Uterus (tissue), 4 donors: ENCODE data around the gene GPR152. TPM values are rescaled to one million over a fixed set of nuclear protein-coding genes. Genes with fewer than 3 reads are reported as not detected.
"Not testable (repeated sequence)": the region's sequence is repeated elsewhere in the genome, so short reads cannot be mapped to it uniquely, and the experiment has no call there.

Experiments used
- DNase-seq, 2 donors: peaks; one replicate each; pipeline ENCODE4 v3.0.0-alpha.2; 2019 to 2020
- H3K27ac ChIP-seq, 2 donors: fragments of 200-600 bp; sonication (generic); 1 replicate in 1 of 2; 2 replicates in 1 of 2; pipeline ENCODE4 v1.5.1; 2016 to 2018
- H3K27me3 ChIP-seq, 2 donors: fragments of 200-600 bp; sonication (generic); one replicate each; pipeline ENCODE4 v1.5.1; 2018 to 2019; ENCODE audit warnings: control low read depth in 1 of 2
- H3K36me3 ChIP-seq, 2 donors: fragments of 200-600 bp; sonication (generic); one replicate each; pipeline ENCODE4 v1.5.1; 2019; ENCODE audit warnings: control low read depth in 1 of 2
- H3K4me1 ChIP-seq, 2 donors: fragments of 200-600 bp; sonication (generic); one replicate each; pipeline ENCODE4 v1.5.1; 2018 to 2019; ENCODE audit warnings: control low read depth in 1 of 2
- H3K4me3 ChIP-seq, 2 donors: fragments of 200-600 bp; sonication (generic); 1 replicate in 1 of 2; 2 replicates in 1 of 2; pipeline ENCODE4 v1.5.1; 2018 to 2019; ENCODE audit warnings: mild to moderate bottlenecking in 1 of 2
- H3K9me3 ChIP-seq, 2 donors: fragments of 200-600 bp; sonication (generic); one replicate each; pipeline ENCODE4 v1.5.1; 2019; ENCODE audit warnings: control low read depth in 1 of 2
- CTCF ChIP-seq, 4 experiments: fragments of 200-600 bp in 2 of 4; fragments of 450-650 bp in 2 of 4; sonication (generic) in 2 of 4; IDR thresholded peaks; one replicate each; pipeline ENCODE4 v1.5.1; 2016 to 2019; ENCODE audit warnings: antibody characterized with exemption in 4 of 4, mild to moderate bottlenecking in 2 of 4, moderate library complexity in 1 of 4
- POLR2A ChIP-seq, 2 donors: fragments of 450-650 bp; IDR thresholded peaks; one replicate each; pipeline ENCODE4 v1.6.1; 2016; ENCODE audit warnings: antibody characterized with exemption in 2 of 2, mild to moderate bottlenecking in 1 of 2, moderate library complexity in 1 of 2
- intact Hi-C: fragments of 100-400 bp; cut with DNase I; formaldehyde crosslinking; loops from one replicate; pipeline ENCODE4 v1.15.1; 2023; ENCODE audit warnings: low total_unique reads
- total RNA-seq, 4 donors: library from RNA; depleted of rRNA in 3 of 4; stranded (reverse); fragments of >200 nt in 3 of 4; gene quantifications; one replicate each; pipeline versions ENCODE4 v1.1.0 to v1.2.4, GENCODE V29; 2014 to 2023
- donor health status: DM: yes; HTN: yes; CAD: no.

GPR152 gene
- total RNA-seq, 4 donors from 2014 or later: not detected

- Histone ChIP-seq H3K4me1 (no peaks in the 10 kb centered on the region), H3K27ac (no peak overlapping the region), H3K9me3 (no peaks in the 10 kb centered on the region), H3K4me3 (no peak overlapping the region), H3K36me3 (no peaks in the 10 kb centered on the region), H3K27me3 (no peaks in the 10 kb centered on the region)
- TF ChIP-seq POLR2A (IDR thresholded peaks at IDR 0.05) (no peak), CTCF (IDR thresholded peaks at IDR 0.05) (no peak)
- no peak for DNase-seq
- intact Hi-C loops: no loop called here
Measured at GRCh38 chr11:67491276-67492068, 38.9 kb upstream of the GPR152 start.

GRCh38 chr11:67490727-67491065, 38.2 kb upstream of the GPR152 start:
- H3K27me3 ChIP-seq: no peaks in the 10 kb centered on the region
- DNase-seq: no peak
- no peak overlapping the region for H3K27ac ChIP-seq
- H3K4me1 ChIP-seq: no peaks in the 10 kb centered on the region
- no peak overlapping the region for H3K4me3 ChIP-seq
- no peaks in the 10 kb centered on the region for H3K9me3 ChIP-seq
- no peak for TF ChIP-seq CTCF (IDR thresholded peaks at IDR 0.05)
- no peak for TF ChIP-seq POLR2A (IDR thresholded peaks at IDR 0.05)
- intact Hi-C loops: no loop called here
- no peaks in the 10 kb centered on the region for H3K36me3 ChIP-seq

GRCh38 chr11:67489885-67490726, 37.6 kb upstream of the GPR152 start:
- Histone ChIP-seq H3K4me1 (no peaks in the 10 kb centered on the region), H3K27me3 (no peaks in the 10 kb centered on the region), H3K4me3 (no peak overlapping the region), H3K36me3 (no peaks in the 10 kb centered on the region), H3K27ac (no peak overlapping the region), H3K9me3 (no peaks in the 10 kb centered on the region)
- intact Hi-C loops: no loop called here
- no peak for TF ChIP-seq POLR2A (IDR thresholded peaks at IDR 0.05)
- no peak for DNase-seq

GRCh38 chr11:67489203-67489884, 36.8 kb upstream of the GPR152 start:
- H3K36me3 ChIP-seq: no peaks in the 10 kb centered on the region
- H3K4me3 ChIP-seq: no peak overlapping the region
- H3K27me3 ChIP-seq: no peaks in the 10 kb centered on the region
- no peak overlapping the region for H3K27ac ChIP-seq
- DNase-seq: no peak
- no peaks in the 10 kb centered on the region for H3K4me1 ChIP-seq
- TF ChIP-seq POLR2A (IDR thresholded peaks at IDR 0.05): no peak
- no peak for TF ChIP-seq CTCF (IDR thresholded peaks at IDR 0.05)
- intact Hi-C loops: no loop called here
- H3K9me3 ChIP-seq: no peaks in the 10 kb centered on the region

- no peak for DNase-seq
- Histone ChIP-seq H3K9me3 (no peaks in the 10 kb centered on the region), H3K4me3 (no peak overlapping the region), H3K27ac (no peak overlapping the region), H3K27me3 (no peaks in the 10 kb centered on the region), H3K36me3 (no peaks in the 10 kb centered on the region), H3K4me1 (peaks cover 0 to 5% of the 10 kb centered on the region in 2 donors)
- TF ChIP-seq POLR2A (IDR thresholded peaks at IDR 0.05) (no peak), CTCF (IDR thresholded peaks at IDR 0.05) (no peak)
- intact Hi-C loops: no loop called here
Measured at GRCh38 chr11:67486481-67487195, 34.1 kb upstream of the GPR152 start.

GRCh38 chr11:67485873-67486361, 33.4 kb upstream of the GPR152 start:
- H3K9me3 ChIP-seq, H3K4me1 ChIP-seq, DNase-seq, intact Hi-C loops, H3K27ac ChIP-seq, H3K4me3 ChIP-seq, H3K36me3 ChIP-seq, H3K27me3 ChIP-seq: not testable (repeated sequence)
